CD14-positive monocyte (primary cell): ENCODE data around the gene GLYATL1. TPM values are rescaled to one million over a fixed set of nuclear protein-coding genes. Genes with fewer than 3 reads are reported as not detected.

ENCODE experiments used
- DNase-seq, 3 donors: peaks; one replicate each; pipeline ENCODE4 v3.0.0-alpha.2; 2011 to 2022
- H2AFZ ChIP-seq: 2 replicates; pipeline ENCODE4 v1.6.0; 2012; ENCODE audit warnings: mild to moderate bottlenecking, low read depth, low read length, inconsistent platforms; ENCODE audit not compliant: insufficient read depth, poor library complexity, severe bottlenecking
- H3K27ac ChIP-seq, 2 donors: 1 replicate in 1 of 2; 2 replicates in 1 of 2; pipeline ENCODE4 v1.5.1; 2012 to 2013; ENCODE audit warnings: low read length in 2 of 2, control low read depth in 1 of 2, inconsistent platforms in 1 of 2, low read depth in 1 of 2, mild to moderate bottlenecking in 1 of 2
- H3K27me3 ChIP-seq, 2 donors: one replicate each; pipeline versions ENCODE4 v1.6.0 to v1.6.1; 2011 to 2013; ENCODE audit warnings: low read length in 2 of 2; ENCODE audit not compliant: control insufficient read depth in 2 of 2, insufficient read depth in 2 of 2
- H3K36me3 ChIP-seq, 2 donors: replicated peaks in 1 of 2; 1 replicate in 1 of 2; 2 replicates in 1 of 2; pipeline versions ENCODE4 v1.5.1 to v1.6.1; 2012 to 2013; ENCODE audit warnings: low read length in 2 of 2, control low read depth in 1 of 2, inconsistent platforms in 1 of 2, mild to moderate bottlenecking in 1 of 2; ENCODE audit not compliant: insufficient read depth in 2 of 2, control insufficient read depth in 1 of 2
- H3K4me1 ChIP-seq, 2 donors: 1 replicate in 1 of 2; 2 replicates in 1 of 2; pipeline versions ENCODE4 v1.5.1 to v1.6.1; 2012 to 2013; ENCODE audit warnings: low read length in 2 of 2, control low read depth in 1 of 2, inconsistent platforms in 1 of 2, mild to moderate bottlenecking in 1 of 2, moderate library complexity in 1 of 2; ENCODE audit not compliant: insufficient read depth in 2 of 2, control insufficient read depth in 1 of 2
- H3K4me2 ChIP-seq: replicated peaks from 2 replicates; pipeline ENCODE3; 2012; ENCODE audit warnings: low read length, moderate library complexity, mild to moderate bottlenecking; ENCODE audit not compliant: poor library complexity, severe bottlenecking; ENCODE audit errors: extremely low read depth
- H3K4me3 ChIP-seq, 3 experiments: fragments of 200-600 bp in 1 of 3; sonication (generic) in 1 of 3; replicated peaks in 1 of 3; 1 replicate in 2 of 3; 2 replicates in 1 of 3; pipeline ENCODE4 v1.5.1; 2011 to 2013; ENCODE audit warnings: low read length in 3 of 3, mild to moderate bottlenecking in 3 of 3, control low read depth in 2 of 3, low read depth in 2 of 3, inconsistent platforms in 1 of 3, moderate library complexity in 1 of 3
- H3K79me2 ChIP-seq: 2 replicates; pipeline ENCODE4 v1.6.0; 2012; ENCODE audit warnings: mild to moderate bottlenecking, control low read depth, inconsistent platforms, low read length, moderate library complexity; ENCODE audit not compliant: insufficient read depth
- H3K9ac ChIP-seq: 2 replicates; pipeline ENCODE4 v1.6.0; 2017; ENCODE audit warnings: low read length, mild to moderate bottlenecking; ENCODE audit not compliant: insufficient read depth, poor library complexity, severe bottlenecking
- H3K9me3 ChIP-seq, 2 donors: replicated peaks in 1 of 2; 1 replicate in 1 of 2; 2 replicates in 1 of 2; pipeline versions ENCODE4 v1.5.1 to v1.6.1; 2012 to 2013; ENCODE audit warnings: low read length in 2 of 2, control low read depth in 1 of 2; ENCODE audit not compliant: control insufficient read depth in 1 of 2, insufficient read depth in 1 of 2
- H4K20me1 ChIP-seq: 2 replicates; pipeline ENCODE4 v1.6.0; 2012; ENCODE audit warnings: mild to moderate bottlenecking, low read length, control low read depth, moderate library complexity; ENCODE audit not compliant: insufficient read depth
- H3K27ac Mint-ChIP-seq, 7 donors: one replicate each; pipeline ENCODE4 v1.8.0; 2020; ENCODE audit warnings: mild to moderate bottlenecking in 7 of 7, mixed read lengths in 7 of 7, moderate library complexity in 6 of 7, inconsistent platforms in 2 of 7
- H3K27me3 Mint-ChIP-seq, 3 donors: one replicate each; pipeline ENCODE4 v1.8.0; 2021 to 2022; ENCODE audit warnings: low read depth in 3 of 3, mild to moderate bottlenecking in 3 of 3, mixed read lengths in 3 of 3, moderate library complexity in 3 of 3, inconsistent platforms in 1 of 3
- H3K36me3 Mint-ChIP-seq, 2 donors: one replicate each; pipeline ENCODE4 v1.8.0; 2020; ENCODE audit warnings: mixed read lengths in 2 of 2, inconsistent platforms in 1 of 2, mild to moderate bottlenecking in 1 of 2
- H3K4me1 Mint-ChIP-seq: one replicate; pipeline ENCODE4 v1.8.0; 2020; ENCODE audit warnings: mild to moderate bottlenecking, mixed read lengths
- H3K4me3 Mint-ChIP-seq, 2 donors: one replicate each; pipeline ENCODE4 v1.8.0; 2020; ENCODE audit warnings: mild to moderate bottlenecking in 2 of 2, mixed read lengths in 2 of 2, moderate library complexity in 1 of 2
- H3K9me3 Mint-ChIP-seq, 7 donors: one replicate each; pipeline ENCODE4 v1.8.0; 2020 to 2022; ENCODE audit warnings: mixed read lengths in 7 of 7, mild to moderate bottlenecking in 6 of 7, moderate library complexity in 6 of 7, inconsistent platforms in 2 of 7
- CTCF ChIP-seq: fragments of 200-600 bp; IDR thresholded peaks from one replicate; pipeline ENCODE4 v1.8.0; 2022; ENCODE audit warnings: antibody characterized with exemption, mild to moderate bottlenecking
- WGBS: methylation state at CpG from one replicate; pipeline ENCODE4 v1.1.5; 2013; ENCODE audit warnings: missing lambda C conversion rate; ENCODE audit not compliant: insufficient coverage; 5-methylcytosine and 5-hydroxymethylcytosine counted together
- intact Hi-C, 2 donors: fragments of 100-400 bp; cut with micrococcal nuclease; formaldehyde crosslinking; loops; one replicate each; pipeline versions ENCODE4 v1.15.0 to v1.15.1; 2023
- polyA plus RNA-seq, 3 donors: library from polyadenylated mRNA; depleted of rRNA in 1 of 3; unstranded in 2 of 3; stranded (reverse) in 1 of 3; fragments of 300-500 nt in 2 of 3; fragments of >200 nt in 1 of 3; fragmentation: Illumina TruSeq in 2 of 3; gene quantifications; 1 replicate in 2 of 3; 2 replicates in 1 of 3; pipeline ENCODE4 v1.2.3, GENCODE V29; 2012 to 2021

Gene GLYATL1
- polyA plus RNA-seq, 3 donors, result not detected

GRCh38 chr11:58914821-58915543 is 24.3 kb upstream of the GLYATL1 start:
- Histone ChIP-seq H3K9me3 (peaks cover 20 to 21% of the 10 kb centered on the region in 2 donors), H3K79me2 (no peaks in the 10 kb centered on the region), H3K4me1 (peaks cover 0 to 4% of the 10 kb centered on the region in 2 donors), H3K9ac (no peak overlapping the region), H2AFZ (no peak overlapping the region), H3K27me3 (no peaks in the 10 kb centered on the region), H4K20me1 (no peaks in the 10 kb centered on the region), H3K27ac (no peak overlapping the region), H3K4me2 (no peak overlapping the region), H3K4me3 (no peak overlapping the region), H3K36me3 (no peaks in the 10 kb centered on the region)
- Mint-ChIP-seq H3K4me1 (peaks cover 8% of the 10 kb centered on the region), H3K36me3 (no peaks in the 10 kb centered on the region), H3K27me3 (peaks cover 0 to 2% (median 1%) of the 10 kb centered on the region in 3 donors), H3K9me3 (peaks cover 24 to 35% (median 29%) of the 10 kb centered on the region in 7 donors), H3K27ac (no peak overlapping the region), H3K4me3 (no peak overlapping the region)
- no peak for TF ChIP-seq CTCF
- no peak for DNase-seq
- 100% methylated on average over 1 of the region's 2 CpGs for WGBS
- intact Hi-C loops, result no loop called here

- Histone ChIP-seq H3K27me3 (no peaks in the 10 kb centered on the region), H3K9me3 (peaks cover 20 to 21% of the 10 kb centered on the region in 2 donors), H3K36me3 (no peaks in the 10 kb centered on the region), H3K4me1 (peaks cover 0 to 9% of the 10 kb centered on the region in 2 donors), H3K27ac (no peak overlapping the region), H3K79me2 (no peaks in the 10 kb centered on the region), H3K4me3 (no peak overlapping the region), H4K20me1 (no peaks in the 10 kb centered on the region), H2AFZ (no peak overlapping the region), H3K9ac (no peak overlapping the region), H3K4me2 (no peak overlapping the region)
- no peak for TF ChIP-seq CTCF
- peaks cover 24 to 35% (median 29%) of the 10 kb centered on the region in 7 donors for H3K9me3 Mint-ChIP-seq
- H3K36me3 Mint-ChIP-seq, result no peaks in the 10 kb centered on the region
- H3K27ac Mint-ChIP-seq, result no peak overlapping the region
- DNase-seq, result no peak
- intact Hi-C loops, result no loop called here
- no CpG with 5 or more reads among the region's 2 CpGs for WGBS
- peaks cover 0 to 2% (median 1%) of the 10 kb centered on the region in 3 donors for H3K27me3 Mint-ChIP-seq
- peaks cover 12% of the 10 kb centered on the region for H3K4me1 Mint-ChIP-seq
- no peak overlapping the region for H3K4me3 Mint-ChIP-seq
Observed at GRCh38 chr11:58916637-58917036, 22.7 kb upstream of the GLYATL1 start.
